GM19035 (cell line): ENCODE data around the gene PUS7.
"Not testable (repeated sequence)": the region's sequence is repeated elsewhere in the genome, so short reads cannot be mapped to it uniquely, and the experiment has no call there.

Experiments
- ATAC-seq: cut with Tn5 transposase; IDR thresholded peaks from one replicate; pipeline ENCODE4 v1.9.1; 2021; ENCODE audit not compliant: unreplicated experiment

The PUS7 gene

DNA sequence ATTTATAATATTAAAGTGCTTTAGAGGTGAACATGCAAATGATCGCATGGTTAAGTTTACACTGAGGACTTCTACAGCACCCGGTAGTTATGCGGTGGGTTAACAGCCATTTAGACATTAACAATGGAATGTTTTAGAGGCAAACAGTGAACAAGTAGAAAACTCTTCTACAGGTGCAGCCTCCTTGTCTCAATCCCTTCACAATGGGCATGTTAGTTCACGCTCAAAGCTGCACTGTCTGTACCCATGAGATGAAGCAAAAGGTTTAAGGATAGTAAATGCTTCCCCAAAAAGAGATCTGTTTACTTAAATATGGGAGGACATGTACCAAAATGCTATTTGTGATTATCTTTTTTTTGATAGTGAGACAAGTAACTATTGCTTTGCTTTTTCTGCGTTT lies 25.1 kb downstream of the PUS7 start:
- ATAC-seq: no peak

- no peak for ATAC-seq
These were observed 25.6 kb downstream of the PUS7 start for GRCh38 chr7:105496521-105496920.

GRCh38 chr7:105493923-105494315 lies 28.2 kb downstream of the PUS7 start:
- ATAC-seq: no peak

- no peak for ATAC-seq
These were observed 28.7 kb downstream of the PUS7 start for GRCh38 chr7:105493196-105493922.

DNA sequence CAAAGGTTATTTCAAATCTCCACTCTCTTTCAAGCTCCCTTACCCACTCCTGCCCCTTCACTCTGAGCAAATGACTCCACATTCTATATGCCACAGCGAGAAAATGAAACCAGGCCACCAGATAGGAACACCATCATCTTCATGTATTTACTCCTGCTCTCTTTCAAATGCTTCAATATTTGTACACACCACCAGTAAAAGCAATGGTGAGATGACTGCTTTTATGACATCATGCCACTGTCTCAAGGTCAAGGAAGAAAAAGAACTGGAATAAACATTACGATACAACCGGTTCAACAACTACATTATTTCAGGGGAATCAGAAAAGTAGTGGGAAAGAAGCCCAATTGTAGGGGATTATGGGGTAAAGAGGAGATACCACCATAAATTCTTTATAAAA lies 32.7 kb downstream of the PUS7 start:
- ATAC-seq: no peak

GRCh38 chr7:105487579-105488571 lies 34.2 kb downstream of the PUS7 start:
- ATAC-seq: no peak

GRCh38 chr7:105480931-105481330 lies 41.1 kb downstream of the PUS7 start:
- no peak for ATAC-seq

- ATAC-seq: no peak
These were observed 43.5 kb downstream of the PUS7 start for GRCh38 chr7:105478606-105479005.

- ATAC-seq: no peak
These were observed 44.2 kb downstream of the PUS7 start for GRCh38 chr7:105477908-105478307.

GRCh38 chr7:105474045-105474444 lies 48.0 kb downstream of the PUS7 start:
- ATAC-seq: no peak

- no peak for ATAC-seq
These were observed 48.9 kb downstream of the PUS7 start for GRCh38 chr7:105473163-105473562.

DNA sequence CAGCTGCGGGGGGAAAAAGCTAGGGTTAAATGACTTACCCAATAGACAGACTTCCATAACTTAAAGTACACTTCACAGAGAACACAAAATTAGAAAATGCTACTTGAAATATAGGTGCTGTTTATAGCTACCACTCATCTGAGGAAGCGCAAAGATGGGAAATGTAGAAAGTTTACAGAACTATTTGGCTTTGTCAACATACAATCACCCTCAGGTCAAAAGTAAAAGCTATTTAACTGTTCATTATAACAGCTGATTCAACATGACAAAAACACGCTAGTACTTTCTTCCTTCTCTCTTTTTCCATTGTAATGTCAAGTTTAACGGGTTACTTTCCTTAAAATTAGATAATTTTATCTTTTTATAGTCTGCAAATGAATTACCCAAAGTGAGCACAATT lies 51.2 kb downstream of the PUS7 start:
- ATAC-seq: no peak

DNA sequence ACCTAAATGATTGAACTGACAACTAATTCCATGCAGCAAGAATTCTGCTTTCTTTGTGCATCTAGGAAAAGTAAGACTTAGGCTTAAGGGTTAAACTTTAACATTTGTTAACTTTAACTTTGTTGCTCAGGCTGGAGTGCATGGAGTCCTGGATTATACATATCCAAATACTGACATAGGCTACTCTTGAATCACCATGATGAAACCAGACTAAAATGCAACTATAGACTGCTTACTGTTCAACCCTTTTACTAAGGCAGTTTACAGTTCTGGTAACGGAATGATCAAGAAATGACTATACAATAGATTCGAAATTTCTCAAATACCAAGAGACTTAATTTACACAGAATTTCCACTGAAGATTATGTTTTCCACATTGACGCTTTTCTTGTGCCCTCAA lies 52.0 kb downstream of the PUS7 start:
- ATAC-seq: no peak

GRCh38 chr7:105462765-105463420 lies 59.2 kb downstream of the PUS7 start:
- ATAC-seq: no peak

DNA sequence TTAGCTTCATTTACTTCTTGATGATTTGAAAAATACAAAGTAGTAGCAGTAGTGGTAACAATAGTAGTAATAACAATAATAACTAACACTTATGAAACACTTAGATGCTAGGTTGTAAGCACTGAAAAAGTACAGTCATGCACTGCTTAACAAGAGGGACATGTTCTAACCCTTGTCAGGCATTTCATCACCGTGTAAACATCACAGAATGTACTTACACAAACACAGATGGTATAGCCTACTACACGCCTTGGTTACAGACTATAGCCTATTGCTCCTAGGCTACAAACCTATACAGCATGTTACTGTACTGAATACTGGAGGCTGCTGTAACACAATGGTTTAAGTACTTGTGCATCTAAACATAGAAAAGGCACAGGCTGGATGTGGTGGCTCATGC lies 60.6 kb downstream of the PUS7 start:
- ATAC-seq: no peak

- ATAC-seq: no peak
These were observed 64.3 kb downstream of the PUS7 start for GRCh38 chr7:105457619-105458225.

- ATAC-seq: no peak
These were observed 67.2 kb downstream of the PUS7 start for GRCh38 chr7:105454921-105455320.

GRCh38 chr7:105454095-105454747 lies 67.8 kb downstream of the PUS7 start:
- no peak for ATAC-seq

- ATAC-seq: no peak
These were observed 70.0 kb downstream of the PUS7 start for GRCh38 chr7:105452085-105452484.

- not testable (repeated sequence) for ATAC-seq
These were observed 71.2 kb downstream of the PUS7 start for GRCh38 chr7:105450870-105451269.
